HG02852 (cell line): ENCODE measurements around the gene SPACA4.

ENCODE experiments used
- ATAC-seq: cut with Tn5 transposase; IDR thresholded peaks from one replicate; pipeline ENCODE4 v1.9.1; 2021; ENCODE audit warnings: mild to moderate bottlenecking, moderate library complexity; ENCODE audit not compliant: unreplicated experiment

SPACA4 gene

GRCh38 chr19:48633148-48634035, 26.9 kb downstream of the SPACA4 start:
- ATAC-seq, result no peak

DNA sequence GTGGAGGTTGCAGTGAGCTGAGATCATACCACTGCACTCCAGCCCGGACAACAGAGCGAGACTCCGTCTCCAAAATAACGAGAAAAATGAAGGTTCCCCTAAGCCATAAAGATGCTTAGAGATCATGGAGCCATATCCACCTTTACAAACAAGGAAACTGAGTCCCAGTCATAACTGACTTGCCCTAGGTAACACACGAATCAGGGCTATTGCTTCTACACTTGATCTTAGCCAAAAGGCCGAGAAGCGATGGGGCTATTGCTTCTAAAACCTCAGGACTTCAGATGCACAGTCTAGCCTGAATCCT, 27.4 kb downstream of the SPACA4 start:
- ATAC-seq, result no peak

DNA sequence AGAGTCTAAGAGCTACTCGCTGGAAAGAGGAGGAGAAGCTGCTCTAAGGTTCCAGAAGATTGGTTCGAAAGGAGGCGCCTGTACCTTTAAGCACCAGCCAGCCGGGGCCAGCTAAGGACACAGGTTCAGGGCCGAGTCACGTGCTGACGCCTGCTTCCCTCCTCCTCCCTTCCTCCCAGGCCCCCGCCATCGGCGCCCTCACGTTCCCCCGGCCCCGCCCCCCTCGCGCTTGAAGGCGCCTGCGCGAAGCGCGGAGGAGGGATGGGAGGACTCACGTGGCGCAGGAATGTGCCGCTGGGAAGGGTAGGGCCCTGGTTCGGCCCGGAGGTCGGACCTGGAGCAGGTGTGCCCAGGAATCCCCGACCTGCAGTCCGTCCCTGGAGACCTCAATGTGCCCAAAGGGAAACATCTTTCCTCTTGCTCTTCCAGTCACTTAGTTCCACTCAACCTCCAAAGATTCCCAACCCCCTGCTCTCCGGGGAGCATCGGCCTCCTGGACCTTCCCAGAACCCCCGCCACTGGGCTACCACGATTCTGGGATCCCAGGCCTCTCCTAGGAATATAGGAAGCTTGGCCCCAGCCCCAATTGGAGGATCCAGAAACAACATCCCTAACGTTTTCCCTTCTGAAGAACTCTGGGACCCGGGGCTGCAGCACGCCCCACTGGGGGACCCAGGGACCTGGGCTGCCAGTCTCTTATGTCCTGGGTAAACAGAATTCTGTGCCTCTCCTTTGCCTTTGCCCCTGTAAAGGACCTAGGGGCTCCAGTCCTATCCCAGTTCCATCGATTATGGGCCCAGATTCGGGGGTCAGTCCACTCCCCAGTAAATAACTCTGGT, 28.1 kb downstream of the SPACA4 start:
- peak; percentile 38 for ATAC-seq

DNA sequence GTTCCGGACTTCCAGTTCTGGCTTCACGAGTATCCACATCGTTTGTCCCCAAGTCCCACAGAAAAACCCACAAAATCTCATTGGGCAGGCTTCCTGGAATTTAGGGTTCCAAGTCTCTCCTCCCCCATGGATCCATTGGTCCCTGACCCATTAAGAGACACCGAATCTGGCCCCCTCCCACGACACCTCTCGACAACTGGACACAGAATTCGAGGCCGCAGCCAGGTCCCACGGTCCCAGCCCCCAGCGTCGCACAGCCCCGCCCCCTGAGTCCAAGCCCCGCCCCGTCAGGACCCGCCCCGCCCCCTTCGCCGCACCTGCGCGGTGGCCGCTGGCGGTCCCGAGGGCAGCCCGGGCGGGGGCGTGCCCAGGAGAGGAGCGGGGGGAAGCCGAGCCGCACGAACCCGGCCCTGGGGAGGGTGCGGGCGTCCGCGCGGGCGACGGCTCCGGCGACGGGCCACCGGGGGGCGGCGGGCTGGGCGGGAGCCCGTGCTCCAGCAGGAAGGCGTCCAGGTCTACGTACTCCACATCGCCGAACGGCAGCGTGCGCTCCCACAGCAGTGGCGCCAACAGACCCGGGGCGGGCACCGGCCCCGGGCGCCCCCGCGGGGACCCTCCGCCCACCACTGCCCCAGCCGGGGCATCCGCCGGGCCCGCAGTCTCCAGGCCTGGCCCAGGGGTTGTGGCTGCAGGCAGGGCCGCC, 28.9 kb downstream of the SPACA4 start:
- ATAC-seq, result no peak

DNA sequence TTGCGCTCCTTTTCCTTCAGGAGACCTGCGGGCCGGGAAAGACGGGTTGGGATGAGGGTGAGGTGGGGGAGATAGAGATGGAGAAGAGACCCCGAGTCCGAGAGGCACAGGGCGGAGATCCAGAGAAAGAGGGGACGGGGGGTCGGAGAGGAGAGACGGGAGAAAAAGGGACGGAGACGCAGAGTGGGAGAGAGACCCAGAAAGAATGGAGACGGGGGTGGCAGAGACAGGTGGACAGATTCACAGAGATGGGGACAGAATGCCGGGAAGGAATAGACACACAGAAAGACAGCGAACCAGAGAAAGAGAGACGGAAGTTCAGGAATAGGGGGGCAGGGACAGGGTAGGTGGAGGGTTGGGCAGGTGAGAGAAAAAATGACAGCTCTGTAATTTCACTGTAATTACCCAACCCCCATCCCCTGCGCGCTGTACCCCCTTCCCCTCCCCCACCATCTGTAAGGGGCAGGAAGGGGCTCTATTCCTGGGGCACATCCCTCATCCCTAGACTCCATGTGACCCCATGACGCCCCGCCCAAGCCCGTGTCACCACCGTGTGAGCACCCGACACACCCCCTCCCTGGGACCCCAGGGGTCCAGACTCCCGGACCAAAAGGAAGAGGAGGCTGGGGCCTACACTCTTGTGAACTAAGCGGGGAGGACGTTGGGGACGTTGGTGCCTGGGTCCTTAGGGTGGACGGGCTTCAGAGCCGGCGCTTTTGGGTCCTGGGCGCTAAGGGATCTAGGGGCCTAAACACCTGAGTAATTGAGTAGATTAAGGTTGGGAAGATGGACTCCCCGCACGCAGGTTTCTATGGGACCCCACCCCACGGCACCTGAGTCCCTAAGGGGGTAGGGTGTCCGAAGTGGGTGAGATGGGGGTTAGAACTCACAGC, 29.7 kb downstream of the SPACA4 start:
- no peak for ATAC-seq

DNA sequence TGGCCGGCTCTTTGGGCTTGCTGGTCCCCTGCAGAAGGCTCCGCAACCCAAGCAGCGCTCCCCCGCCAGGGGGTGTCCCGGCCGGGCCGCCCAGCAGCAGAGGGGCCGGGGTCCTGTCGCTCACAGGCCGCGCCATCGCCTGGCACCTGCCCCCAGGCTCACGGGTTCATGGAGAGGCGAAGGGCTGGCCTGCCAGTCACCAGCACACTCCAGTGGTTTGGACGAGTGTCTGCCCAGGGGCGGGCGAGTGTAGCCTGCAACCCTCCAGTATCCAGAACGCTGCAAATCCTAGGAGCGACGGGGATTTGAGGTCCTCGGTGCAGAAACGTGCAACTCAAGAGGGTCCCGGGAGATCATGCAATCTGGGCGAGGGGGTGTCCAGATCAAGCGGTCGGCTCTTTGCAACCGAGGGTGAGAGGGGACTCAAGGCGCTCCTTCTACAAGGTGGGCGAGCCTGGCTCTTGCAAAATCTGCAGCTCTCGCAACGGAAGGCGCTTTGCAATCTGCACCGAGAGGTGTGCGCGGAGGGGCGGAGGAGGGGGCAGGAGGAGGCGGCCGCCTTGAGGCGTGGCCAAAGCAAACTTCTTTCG, 30.4 kb downstream of the SPACA4 start, which contains the start of gene DBP:
TSS of gene DBP (minus strand) at position 521 of the 590 bp plus-strand sequence. CDS start at position 136, 385 bp downstream.
- ATAC-seq, result no peak

DNA sequence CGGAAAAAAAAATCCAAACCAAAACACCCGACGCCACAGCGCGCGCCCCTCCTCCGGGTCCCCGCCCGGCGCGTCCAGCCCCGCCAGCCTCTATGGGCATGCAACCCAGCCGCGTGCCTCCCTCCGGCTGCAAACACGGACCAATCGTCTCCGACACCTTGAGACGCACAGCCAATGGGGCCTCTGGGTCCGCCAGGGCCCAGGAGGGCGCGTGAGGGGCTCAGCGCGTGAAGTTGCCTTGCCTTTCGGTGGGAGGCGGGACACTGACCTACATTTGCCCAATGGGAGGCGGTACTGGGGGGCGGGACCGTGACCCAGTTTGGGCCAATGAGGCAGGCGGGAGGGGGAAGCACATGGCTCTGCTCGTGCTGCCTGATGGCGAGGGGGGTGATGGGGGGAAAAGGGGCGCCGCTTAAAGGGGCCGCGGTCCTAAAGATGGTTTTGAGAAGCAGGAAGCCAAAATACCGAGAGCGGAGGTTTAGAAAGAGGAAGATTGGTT, 31.0 kb downstream of the SPACA4 start:
- peak; percentile 63 for ATAC-seq

- peak; percentile 21 for ATAC-seq
Measured at GRCh38 chr19:48637948-48638830, 31.6 kb downstream of the SPACA4 start.

DNA sequence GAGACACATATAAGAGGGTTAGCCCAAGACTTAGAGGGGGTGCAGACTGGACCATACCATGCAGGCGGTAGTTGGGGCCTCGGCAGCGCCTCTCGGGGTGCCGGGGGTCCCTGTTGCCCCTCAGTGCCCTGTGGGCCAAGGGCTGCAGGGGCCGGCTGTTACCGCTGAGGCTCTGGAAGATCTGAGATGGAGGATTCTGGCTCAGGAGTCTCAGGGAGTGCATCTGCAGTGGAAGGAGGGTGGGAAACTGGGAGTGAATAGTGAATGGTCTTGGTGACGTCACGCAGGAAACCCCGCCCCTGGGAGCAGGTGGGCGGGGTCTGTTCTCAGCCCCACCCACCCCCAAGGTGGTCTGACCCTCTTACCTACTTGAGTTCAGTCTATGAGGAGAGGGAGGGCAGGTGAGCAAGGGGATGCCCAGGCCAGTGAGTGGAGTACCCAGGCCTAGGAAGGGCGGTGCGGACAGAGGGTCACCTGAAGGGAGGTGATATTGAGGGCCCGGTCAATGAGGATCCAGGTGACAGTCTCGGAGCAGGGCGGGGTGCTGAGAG, 32.4 kb downstream of the SPACA4 start:
- no peak for ATAC-seq

- no peak for ATAC-seq
Measured at GRCh38 chr19:48639483-48640375, 33.2 kb downstream of the SPACA4 start.

DNA sequence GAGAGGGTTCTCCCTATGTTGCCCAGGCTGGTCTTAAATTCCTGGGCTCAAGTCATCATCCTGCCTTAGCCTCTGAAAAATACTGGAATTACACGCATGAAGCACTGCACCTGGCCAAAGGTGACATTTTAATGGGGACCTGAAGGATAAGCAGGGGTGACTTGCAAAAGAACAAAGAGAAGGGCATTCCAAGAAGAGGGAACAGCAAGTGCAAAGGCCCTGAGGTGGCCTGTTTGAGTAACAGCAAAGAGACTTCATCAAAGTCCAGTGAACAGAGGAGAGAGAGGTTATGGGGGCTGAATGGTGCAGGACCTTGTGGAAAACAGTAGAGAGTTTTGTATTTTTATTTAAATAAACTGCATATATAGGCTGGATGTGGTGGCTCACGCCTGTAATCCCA, 35.3 kb downstream of the SPACA4 start:
- ATAC-seq, result no peak

GRCh38 chr19:48642862-48643261, 36.3 kb downstream of the SPACA4 start:
- no peak for ATAC-seq

DNA sequence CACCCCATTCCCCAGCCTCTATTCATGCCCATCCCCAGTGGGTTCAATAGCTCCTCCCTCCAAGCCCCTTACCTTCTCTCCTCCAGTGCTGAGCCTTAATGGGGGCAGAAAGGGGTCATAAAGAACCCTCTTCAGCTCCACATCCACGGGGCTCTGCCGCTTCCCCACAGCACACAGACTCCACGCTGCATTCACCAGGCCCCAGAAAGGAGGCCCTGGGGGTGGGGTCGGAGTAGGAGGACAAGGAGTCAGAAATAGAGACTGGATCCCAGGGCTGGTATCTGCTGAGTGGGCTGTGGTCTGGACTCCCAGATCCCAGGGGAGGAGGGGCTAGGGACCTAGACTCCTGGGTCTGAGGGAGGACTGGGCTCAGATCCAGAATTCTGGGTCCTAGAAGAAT, 37.8 kb downstream of the SPACA4 start:
- ATAC-seq, result no peak

DNA sequence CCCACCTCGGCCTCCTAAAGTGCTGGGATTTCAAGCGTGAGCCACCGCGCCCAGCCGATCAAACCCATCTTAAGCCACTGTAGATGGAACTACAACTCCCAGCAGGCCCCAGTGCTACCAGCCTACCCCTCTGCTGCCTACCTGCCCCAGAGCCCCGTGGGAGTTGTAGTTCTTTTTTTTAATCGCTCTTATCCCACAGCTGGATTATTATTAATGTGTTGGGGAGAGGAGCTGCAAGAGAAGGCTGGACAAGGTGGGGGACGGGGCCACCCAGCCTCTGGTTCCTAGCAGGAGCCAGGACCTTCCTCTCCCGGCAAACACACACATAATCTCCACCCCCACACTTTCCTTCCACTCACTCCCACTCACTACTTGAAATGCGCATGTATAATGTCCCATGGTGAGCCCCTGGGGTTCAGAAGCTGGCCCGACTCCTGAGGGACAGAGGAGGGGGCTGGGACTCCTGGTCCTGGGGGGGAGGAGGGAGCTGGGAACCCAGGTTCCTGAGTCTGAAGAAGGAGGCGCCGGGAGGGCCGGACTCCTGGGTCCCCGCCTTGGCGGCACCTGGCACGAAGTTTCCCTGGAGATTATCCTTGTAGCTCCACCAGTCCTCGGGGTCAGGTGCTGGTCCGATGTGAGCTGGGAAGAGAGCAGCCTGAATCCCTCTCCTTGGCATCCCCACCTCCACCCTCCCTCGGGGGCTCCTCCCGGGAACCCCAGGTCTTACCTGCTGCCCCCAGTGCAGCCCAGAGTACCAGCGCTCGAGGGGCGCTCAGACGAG, 38.5 kb downstream of the SPACA4 start:
- no peak for ATAC-seq

DNA sequence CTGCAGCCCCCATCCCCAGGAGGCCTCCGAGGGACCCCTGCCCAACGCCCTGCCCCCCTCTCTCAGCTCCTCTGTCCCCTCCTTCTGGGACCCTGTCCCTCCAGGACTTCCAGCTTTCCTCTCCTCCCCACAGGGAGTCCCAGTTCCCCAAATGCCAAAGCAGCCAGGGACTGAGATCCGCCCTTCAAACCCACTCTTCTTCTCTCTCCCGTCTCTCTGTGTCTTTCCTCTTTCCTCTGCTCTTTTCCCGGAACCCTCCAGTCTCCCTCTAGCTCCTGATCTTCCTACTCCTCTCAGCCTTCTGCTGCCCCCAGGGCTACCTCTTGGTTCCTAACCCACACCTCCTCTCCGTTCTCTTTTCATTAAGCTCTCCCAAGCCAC, 39.1 kb downstream of the SPACA4 start:
- ATAC-seq, result no peak

DNA sequence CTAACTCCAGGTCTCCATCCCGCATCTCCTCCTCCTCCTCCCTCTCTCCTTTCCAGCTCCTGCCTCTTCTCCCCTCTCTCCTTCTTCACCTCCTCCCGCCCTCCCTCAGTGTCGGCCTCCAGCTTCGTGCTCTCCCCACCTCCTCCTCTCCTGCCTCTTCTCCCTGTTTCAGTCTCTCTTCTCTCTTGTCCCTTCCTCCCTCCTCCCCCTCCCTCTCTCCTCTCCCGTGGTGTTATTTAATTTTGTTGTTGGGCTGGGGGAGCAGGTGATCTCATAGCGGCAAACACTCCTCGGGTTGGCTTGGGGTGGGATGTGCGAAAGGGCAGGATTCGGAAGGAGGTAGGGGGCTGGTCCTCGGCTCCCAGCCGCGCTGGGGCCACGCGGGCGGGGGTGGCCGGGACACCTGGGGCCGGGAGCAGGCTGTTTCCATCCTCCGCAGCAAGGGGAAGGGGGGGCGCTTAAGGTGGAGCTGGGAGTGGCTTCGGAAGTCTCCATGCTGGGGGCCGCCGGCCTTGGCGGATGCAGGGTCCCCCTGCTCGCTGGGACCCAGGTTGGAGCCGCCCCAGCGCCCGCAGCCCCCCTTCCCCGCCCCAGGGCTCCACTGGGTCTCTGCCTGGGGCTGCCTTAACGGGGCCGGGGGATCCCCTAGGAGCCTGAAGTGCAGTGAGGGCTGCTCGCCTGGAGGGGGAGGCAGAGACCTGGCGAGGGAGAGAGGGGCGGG, 39.6 kb downstream of the SPACA4 start, which contains the start of gene CA11:
TSS of gene CA11 (minus strand) at position 187 of the 721 bp plus-strand sequence. CDS start 555 bp downstream, outside the sequence.
- ATAC-seq, result peak; percentile 78
